Stimulated activated naive B cell treated with anti-CD40 and anti-IgM and Interleukin-4, amounts not matched to agents 10 μg/mL and 1 μg/mL and 100 μg/mL, for 72 hours (primary cell): Measurements from ENCODE around the gene B4GALNT4.
"Not testable (repeated sequence)": the region's sequence is repeated elsewhere in the genome, so short reads cannot be mapped to it uniquely, and the experiment has no call there.

Experiments used
- ATAC-seq, 2 donors: fragments of 150-1000 bp; cut with Tn5 transposase; replicated peaks; 2 replicates each; pipeline ENCODE4 v1.10.0; 2021; ENCODE audit warnings: moderate library complexity in 1 of 2
- DNase-seq: peaks from one replicate; pipeline ENCODE4 v3.0.0; 2021
- H3K27ac Mint-ChIP-seq: one replicate; pipeline ENCODE4 v1.8.0; 2022; ENCODE audit warnings: mild to moderate bottlenecking, mixed read lengths
- H3K27me3 Mint-ChIP-seq, 2 donors: one replicate each; pipeline ENCODE4 v1.8.0; 2022; ENCODE audit warnings: mixed read lengths in 2 of 2
- H3K36me3 Mint-ChIP-seq, 2 donors: one replicate each; pipeline ENCODE4 v1.8.0; 2022; ENCODE audit warnings: mixed read lengths in 2 of 2, mild to moderate bottlenecking in 1 of 2
- H3K4me1 Mint-ChIP-seq, 2 donors: one replicate each; pipeline ENCODE4 v1.8.0; 2022; ENCODE audit warnings: mixed read lengths in 2 of 2, mild to moderate bottlenecking in 1 of 2
- H3K4me3 Mint-ChIP-seq, 2 donors: one replicate each; pipeline ENCODE4 v1.8.0; 2022; ENCODE audit warnings: mild to moderate bottlenecking in 2 of 2, mixed read lengths in 2 of 2, moderate library complexity in 1 of 2
- H3K9me3 Mint-ChIP-seq, 2 donors: one replicate each; pipeline ENCODE4 v1.8.0; 2022; ENCODE audit warnings: mixed read lengths in 2 of 2, mild to moderate bottlenecking in 1 of 2

Gene B4GALNT4

GRCh38 chr11:405323-405953 is 36.1 kb downstream of the B4GALNT4 start:
- H3K36me3 Mint-ChIP-seq, result peaks cover 0 to 4% of the 10 kb centered on the region in 2 donors
- DNase-seq (no peak), ATAC-seq (no peak)
- H3K9me3 Mint-ChIP-seq, result no peaks in the 10 kb centered on the region
- peak overlapping the region; percentile 70 for H3K27ac Mint-ChIP-seq
- peaks cover 13 to 14% of the 10 kb centered on the region in 2 donors for H3K27me3 Mint-ChIP-seq
- peak overlapping the region; percentile 18 to 67 for H3K4me3 Mint-ChIP-seq
- H3K4me1 Mint-ChIP-seq, result peaks cover 3 to 11% of the 10 kb centered on the region in 2 donors

- peak overlapping the region; percentile 66 to 78 for H3K4me3 Mint-ChIP-seq
- H3K9me3 Mint-ChIP-seq, result no peaks in the 10 kb centered on the region
- peaks cover 13 to 14% of the 10 kb centered on the region in 2 donors for H3K27me3 Mint-ChIP-seq
- no peak for ATAC-seq
- no peak for DNase-seq
- H3K4me1 Mint-ChIP-seq, result peaks cover 3 to 11% of the 10 kb centered on the region in 2 donors
- peaks cover 0 to 4% of the 10 kb centered on the region in 2 donors for H3K36me3 Mint-ChIP-seq
- H3K27ac Mint-ChIP-seq, result no peak overlapping the region
These were observed 36.9 kb downstream of the B4GALNT4 start for GRCh38 chr11:405954-406795.

GRCh38 chr11:406796-407650 is 37.7 kb downstream of the B4GALNT4 start:
- peak; percentile 76 for DNase-seq
- Mint-ChIP-seq H3K36me3 (peaks cover 0 to 4% of the 10 kb centered on the region in 2 donors), H3K27me3 (peaks cover 13 to 14% of the 10 kb centered on the region in 2 donors), H3K4me3 (peak overlapping the region; percentile 66 to 78), H3K4me1 (peaks cover 3 to 11% of the 10 kb centered on the region in 2 donors), H3K27ac (no peak overlapping the region), H3K9me3 (no peaks in the 10 kb centered on the region)
- ATAC-seq, result peak; percentile 91 to 92

GRCh38 chr11:407651-408123 is 38.4 kb downstream of the B4GALNT4 start:
- H3K4me1 Mint-ChIP-seq, result peaks cover 3 to 11% of the 10 kb centered on the region in 2 donors
- peak overlapping the region in 1 of 2 donors; percentile 48 for H3K4me3 Mint-ChIP-seq
- H3K27me3 Mint-ChIP-seq, result peaks cover 13 to 14% of the 10 kb centered on the region in 2 donors
- peak in 1 of 2 donors; percentile 2 for ATAC-seq
- H3K9me3 Mint-ChIP-seq, result no peaks in the 10 kb centered on the region
- no peak for DNase-seq
- no peak overlapping the region for H3K27ac Mint-ChIP-seq
- H3K36me3 Mint-ChIP-seq, result peaks cover 0 to 4% of the 10 kb centered on the region in 2 donors

GRCh38 chr11:408154-409007 is 39.1 kb downstream of the B4GALNT4 start:
- H3K9me3 Mint-ChIP-seq, result no peaks in the 10 kb centered on the region
- H3K36me3 Mint-ChIP-seq, result peaks cover 0 to 4% of the 10 kb centered on the region in 2 donors
- no peak for DNase-seq
- H3K27ac Mint-ChIP-seq, result no peak overlapping the region
- H3K4me3 Mint-ChIP-seq, result no peak overlapping the region
- ATAC-seq, result no peak
- H3K4me1 Mint-ChIP-seq, result peaks cover 6 to 15% of the 10 kb centered on the region in 2 donors
- peaks cover 13 to 14% of the 10 kb centered on the region in 2 donors for H3K27me3 Mint-ChIP-seq

GRCh38 chr11:409008-409599 is 39.8 kb downstream of the B4GALNT4 start:
- peaks cover 8 to 19% of the 10 kb centered on the region in 2 donors for H3K4me1 Mint-ChIP-seq
- no peak for ATAC-seq
- DNase-seq, result no peak
- H3K27me3 Mint-ChIP-seq, result peaks cover 8 to 13% of the 10 kb centered on the region in 2 donors
- no peak overlapping the region for H3K27ac Mint-ChIP-seq
- H3K9me3 Mint-ChIP-seq, result no peaks in the 10 kb centered on the region
- no peak overlapping the region for H3K4me3 Mint-ChIP-seq
- H3K36me3 Mint-ChIP-seq, result peaks cover 0 to 4% of the 10 kb centered on the region in 2 donors

- peaks cover 14 to 21% of the 10 kb centered on the region in 2 donors for H3K4me1 Mint-ChIP-seq
- no peak for ATAC-seq
- no peak overlapping the region for H3K4me3 Mint-ChIP-seq
- H3K9me3 Mint-ChIP-seq, result no peaks in the 10 kb centered on the region
- peaks cover 0 to 4% of the 10 kb centered on the region in 2 donors for H3K36me3 Mint-ChIP-seq
- H3K27ac Mint-ChIP-seq, result no peak overlapping the region
- peaks cover 4 to 6% of the 10 kb centered on the region in 2 donors for H3K27me3 Mint-ChIP-seq
- DNase-seq, result no peak
These were observed 40.5 kb downstream of the B4GALNT4 start for GRCh38 chr11:409600-410483.

- H3K27ac Mint-ChIP-seq, H3K27me3 Mint-ChIP-seq, H3K9me3 Mint-ChIP-seq, DNase-seq, ATAC-seq, H3K36me3 Mint-ChIP-seq, H3K4me3 Mint-ChIP-seq: not testable (repeated sequence)
- H3K4me1 Mint-ChIP-seq, result peaks cover 18 to 30% of the 10 kb centered on the region in 2 donors
These were observed 41.4 kb downstream of the B4GALNT4 start for GRCh38 chr11:410711-411110.

GRCh38 chr11:411520-411919 is 42.2 kb downstream of the B4GALNT4 start:
- peaks cover 23 to 38% of the 10 kb centered on the region in 2 donors for H3K4me1 Mint-ChIP-seq

GRCh38 chr11:412641-413119 is 43.4 kb downstream of the B4GALNT4 start:
- H3K36me3 Mint-ChIP-seq, result no peaks in the 10 kb centered on the region
- DNase-seq (no peak), ATAC-seq (no peak)
- peaks cover 0 to 2% of the 10 kb centered on the region in 2 donors for H3K27me3 Mint-ChIP-seq
- no peak overlapping the region for H3K27ac Mint-ChIP-seq
- H3K4me1 Mint-ChIP-seq, result peaks cover 25 to 37% of the 10 kb centered on the region in 2 donors
- H3K9me3 Mint-ChIP-seq, result no peaks in the 10 kb centered on the region
- no peak overlapping the region for H3K4me3 Mint-ChIP-seq

More at GRCh38 chr11:411520-411919, 42.2 kb downstream of the B4GALNT4 start:
- DNase-seq, H3K4me3 Mint-ChIP-seq, H3K9me3 Mint-ChIP-seq, ATAC-seq, H3K27ac Mint-ChIP-seq, H3K27me3 Mint-ChIP-seq, H3K36me3 Mint-ChIP-seq: not testable (repeated sequence)

- Mint-ChIP-seq H3K4me1 (peaks cover 27 to 36% of the 10 kb centered on the region in 2 donors), H3K27me3 (peaks cover 0 to 10% of the 10 kb centered on the region in 2 donors), H3K4me3 (peak overlapping the region in 1 of 2 donors; percentile 36), H3K9me3 (no peaks in the 10 kb centered on the region), H3K36me3 (no peaks in the 10 kb centered on the region), H3K27ac (no peak overlapping the region)
- no peak for DNase-seq
- ATAC-seq, result no peak
These were observed 44.1 kb downstream of the B4GALNT4 start for GRCh38 chr11:413120-414081.
